SK-N-SH (cell line): ENCODE measurements around the gene TMEM120B. TPM values are rescaled to one million over a fixed set of nuclear protein-coding genes. Genes with fewer than 3 reads are reported as not detected.

Experiments used
- CHD2 ChIP-seq: fragments of 150-350 bp; IDR thresholded peaks from 2 replicates; pipeline ENCODE4 v1.6.1; 2018; ENCODE audit warnings: low read length; ENCODE audit not compliant: partially characterized antibody
- ELF1 ChIP-seq: IDR thresholded peaks from 2 replicates; pipeline ENCODE4 v1.4.0; 2012
- EP300 ChIP-seq, 2 experiments: IDR thresholded peaks; 2 replicates each; pipeline versions ENCODE4 v1.4.0 to v1.6.1; 2012; ENCODE audit warnings: borderline replicate concordance in 1 of 2, low read depth in 1 of 2, low read length in 1 of 2
- EZH2phosphoT487 ChIP-seq: fragments of 200-600 bp; sonication (generic); IDR thresholded peaks from 2 replicates; pipeline ENCODE4 v1.6.1; 2017; ENCODE audit warnings: low read depth, mixed run types, mild to moderate bottlenecking, antibody characterized with exemption, moderate library complexity, borderline replicate concordance
- FOSL2 ChIP-seq: IDR thresholded peaks from 2 replicates; pipeline ENCODE4 v1.4.0; 2012; ENCODE audit warnings: low read depth, mild to moderate bottlenecking, moderate library complexity, borderline replicate concordance
- FOXJ3 ChIP-seq: sonication (generic); formaldehyde crosslinking; IDR thresholded peaks from 2 replicates; pipeline ENCODE4 v1.5.1; 2020; ENCODE audit warnings: mild to moderate bottlenecking, missing genetic modification reagents
- GABPA ChIP-seq: IDR thresholded peaks from 2 replicates; pipeline ENCODE4 v1.4.0; 2012; ENCODE audit warnings: low read depth, mild to moderate bottlenecking
- GATA2 ChIP-seq: sonication (generic); formaldehyde crosslinking; IDR thresholded peaks from 2 replicates; pipeline ENCODE4 v1.5.0; 2020; ENCODE audit warnings: mild to moderate bottlenecking, missing genetic modification reagents
- IRF3 ChIP-seq: fragments of 150-350 bp; IDR thresholded peaks from 2 replicates; pipeline ENCODE4 v1.6.1; 2016; ENCODE audit warnings: mild to moderate bottlenecking, low read depth, low read length
- MEF2A ChIP-seq: IDR thresholded peaks from 2 replicates; pipeline ENCODE4 v1.4.0; 2012; ENCODE audit warnings: low read depth, borderline replicate concordance
- MXI1 ChIP-seq: IDR thresholded peaks from 2 replicates; pipeline ENCODE4 v1.6.1; 2012; ENCODE audit warnings: mild to moderate bottlenecking, low read depth, low read length, improper control_type of control experiment
- NFIC ChIP-seq: IDR thresholded peaks from 2 replicates; pipeline ENCODE4 v1.4.0; 2012; ENCODE audit warnings: borderline replicate concordance
- NRF1 ChIP-seq: IDR thresholded peaks from 2 replicates; pipeline ENCODE4 v1.6.1; 2012; ENCODE audit warnings: low read depth, mild to moderate bottlenecking, low read length
- POLR2AphosphoS5 ChIP-seq: IDR thresholded peaks from 2 replicates; pipeline ENCODE4 v1.6.1; 2012; ENCODE audit warnings: low read depth, low read length
- RAD21 ChIP-seq: IDR thresholded peaks from 2 replicates; pipeline ENCODE4 v1.6.1; 2012; ENCODE audit warnings: mild to moderate bottlenecking, low read length
- RFX5 ChIP-seq: IDR thresholded peaks from 2 replicates; pipeline ENCODE4 v1.6.1; 2012; ENCODE audit warnings: mild to moderate bottlenecking, improper control_type of control experiment, low read length
- RXRA ChIP-seq: IDR thresholded peaks from 2 replicates; pipeline ENCODE4 v1.4.0; 2012; ENCODE audit warnings: low read depth, mild to moderate bottlenecking, borderline replicate concordance
- SIN3A ChIP-seq: IDR thresholded peaks from 2 replicates; pipeline ENCODE4 v1.6.1; 2012; ENCODE audit warnings: low read depth, mild to moderate bottlenecking, low read length, moderate library complexity, borderline replicate concordance
- SMC3 ChIP-seq: IDR thresholded peaks from 2 replicates; pipeline ENCODE4 v1.6.1; 2012; ENCODE audit warnings: low read depth, low read length, improper control_type of control experiment
- TAF1 ChIP-seq: IDR thresholded peaks from 2 replicates; pipeline ENCODE4 v1.6.1; 2012; ENCODE audit warnings: low read depth, mild to moderate bottlenecking, low read length, moderate library complexity, borderline replicate concordance
- TEAD4 ChIP-seq: IDR thresholded peaks from 2 replicates; pipeline ENCODE4 v1.4.0; 2012; ENCODE audit warnings: mild to moderate bottlenecking, borderline replicate concordance; ENCODE audit not compliant: insufficient read depth
- USF1 ChIP-seq: IDR thresholded peaks from 2 replicates; pipeline ENCODE4 v1.4.0; 2012; ENCODE audit warnings: low read depth, borderline replicate concordance
- YY1 ChIP-seq: IDR thresholded peaks from 2 replicates; pipeline ENCODE4 v1.4.0; 2012; ENCODE audit warnings: low read depth, mild to moderate bottlenecking
- ZBTB33 ChIP-seq: IDR thresholded peaks from 2 replicates; pipeline ENCODE4 v1.4.0; 2012; ENCODE audit warnings: low read depth, borderline replicate concordance
- polyA plus RNA-seq, 3 experiments: library from polyadenylated mRNA; depleted of rRNA; stranded (reverse); fragments of >200 nt; gene quantifications; 2 replicates each; pipeline ENCODE4 v1.2.3, GENCODE V29; 2012
- TF ChIP-seq, protein P1 (sequence below): IDR thresholded peaks from 2 replicates; pipeline ENCODE4 v1.6.1; 2012; ENCODE audit warnings: mild to moderate bottlenecking, low read depth, low read length, moderate library complexity
- TF ChIP-seq, protein P2 (sequence below): IDR thresholded peaks from 2 replicates; pipeline ENCODE4; 2012
- TF ChIP-seq, protein P3 (sequence below): IDR thresholded peaks from 2 replicates; pipeline ENCODE4 v1.4.0; 2012; ENCODE audit warnings: low read depth

Gene TMEM120B
- polyA plus RNA-seq, 1 of the 3 experiments (the other 2 are of a cell fraction), result 15.4 TPM

GRCh38 chr12:121802843-121803698 is 90.5 kb downstream of the TMEM120B start (continued):
- TF ChIP-seq, protein P1, sequence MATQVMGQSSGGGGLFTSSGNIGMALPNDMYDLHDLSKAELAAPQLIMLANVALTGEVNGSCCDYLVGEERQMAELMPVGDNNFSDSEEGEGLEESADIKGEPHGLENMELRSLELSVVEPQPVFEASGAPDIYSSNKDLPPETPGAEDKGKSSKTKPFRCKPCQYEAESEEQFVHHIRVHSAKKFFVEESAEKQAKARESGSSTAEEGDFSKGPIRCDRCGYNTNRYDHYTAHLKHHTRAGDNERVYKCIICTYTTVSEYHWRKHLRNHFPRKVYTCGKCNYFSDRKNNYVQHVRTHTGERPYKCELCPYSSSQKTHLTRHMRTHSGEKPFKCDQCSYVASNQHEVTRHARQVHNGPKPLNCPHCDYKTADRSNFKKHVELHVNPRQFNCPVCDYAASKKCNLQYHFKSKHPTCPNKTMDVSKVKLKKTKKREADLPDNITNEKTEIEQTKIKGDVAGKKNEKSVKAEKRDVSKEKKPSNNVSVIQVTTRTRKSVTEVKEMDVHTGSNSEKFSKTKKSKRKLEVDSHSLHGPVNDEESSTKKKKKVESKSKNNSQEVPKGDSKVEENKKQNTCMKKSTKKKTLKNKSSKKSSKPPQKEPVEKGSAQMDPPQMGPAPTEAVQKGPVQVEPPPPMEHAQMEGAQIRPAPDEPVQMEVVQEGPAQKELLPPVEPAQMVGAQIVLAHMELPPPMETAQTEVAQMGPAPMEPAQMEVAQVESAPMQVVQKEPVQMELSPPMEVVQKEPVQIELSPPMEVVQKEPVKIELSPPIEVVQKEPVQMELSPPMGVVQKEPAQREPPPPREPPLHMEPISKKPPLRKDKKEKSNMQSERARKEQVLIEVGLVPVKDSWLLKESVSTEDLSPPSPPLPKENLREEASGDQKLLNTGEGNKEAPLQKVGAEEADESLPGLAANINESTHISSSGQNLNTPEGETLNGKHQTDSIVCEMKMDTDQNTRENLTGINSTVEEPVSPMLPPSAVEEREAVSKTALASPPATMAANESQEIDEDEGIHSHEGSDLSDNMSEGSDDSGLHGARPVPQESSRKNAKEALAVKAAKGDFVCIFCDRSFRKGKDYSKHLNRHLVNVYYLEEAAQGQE, result peak; percentile 54; the same call in 1 of the 2 replicates
- no peak for TF ChIP-seq NFIC
- TF ChIP-seq GABPA, result no peak; the same call in 1 of the 2 replicates
- TF ChIP-seq EP300 (IDR thresholded peaks at IDR 0.05; ENCODE audit: borderline replicate concordance in 1 of 2, low read depth in 1 of 2, low read length in 1 of 2), result no peak
- no peak for TF ChIP-seq NRF1
- TF ChIP-seq, protein P2, sequence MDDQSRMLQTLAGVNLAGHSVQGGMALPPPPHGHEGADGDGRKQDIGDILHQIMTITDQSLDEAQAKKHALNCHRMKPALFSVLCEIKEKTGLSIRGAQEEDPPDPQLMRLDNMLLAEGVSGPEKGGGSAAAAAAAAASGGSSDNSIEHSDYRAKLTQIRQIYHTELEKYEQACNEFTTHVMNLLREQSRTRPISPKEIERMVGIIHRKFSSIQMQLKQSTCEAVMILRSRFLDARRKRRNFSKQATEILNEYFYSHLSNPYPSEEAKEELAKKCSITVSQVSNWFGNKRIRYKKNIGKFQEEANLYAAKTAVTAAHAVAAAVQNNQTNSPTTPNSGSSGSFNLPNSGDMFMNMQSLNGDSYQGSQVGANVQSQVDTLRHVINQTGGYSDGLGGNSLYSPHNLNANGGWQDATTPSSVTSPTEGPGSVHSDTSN, result peak; percentile 31; the same call in 1 of the 2 replicates
- TF ChIP-seq RAD21, result no peak
- no peak for TF ChIP-seq ELF1
- TF ChIP-seq YY1, result peak; percentile 91
- TF ChIP-seq MXI1, result peak; percentile 61; the same call in 1 of the 2 replicates
- TF ChIP-seq MEF2A, result no peak
- TF ChIP-seq EZH2phosphoT487, result no peak
- no peak for TF ChIP-seq FOXJ3 (CRISPR knock-in tag)
- TF ChIP-seq RXRA, result peak; percentile 8; the same call in 1 of the 2 replicates
- TF ChIP-seq CHD2, result peak; percentile 82
- no peak; the same call in 1 of the 2 replicates for TF ChIP-seq SIN3A
- no peak for TF ChIP-seq GATA2 (CRISPR knock-in tag)
- 0 out of 2 replicates have a peak, but pooled peaks have one; percentile 31 for TF ChIP-seq RFX5
- TF ChIP-seq TAF1, result peak; percentile 94
- no peak for TF ChIP-seq SMC3
- TF ChIP-seq TEAD4, result 0 out of 2 replicates have a peak, but pooled peaks have one; percentile 18
- peak; percentile 99 for TF ChIP-seq POLR2AphosphoS5
- 0 out of 2 replicates have a peak, but pooled peaks have one; percentile 5 for TF ChIP-seq FOSL2
- peak; percentile 20 for TF ChIP-seq IRF3
- TF ChIP-seq USF1, result 0 out of 2 replicates have a peak, but pooled peaks have one; percentile 11
- peak; percentile 77; the same call in 1 of the 2 replicates for TF ChIP-seq ZBTB33
- TF ChIP-seq, protein P3, sequence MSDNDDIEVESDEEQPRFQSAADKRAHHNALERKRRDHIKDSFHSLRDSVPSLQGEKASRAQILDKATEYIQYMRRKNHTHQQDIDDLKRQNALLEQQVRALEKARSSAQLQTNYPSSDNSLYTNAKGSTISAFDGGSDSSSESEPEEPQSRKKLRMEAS, result 0 out of 2 replicates have a peak, but pooled peaks have one; percentile 15
